Lower leg skin (tissue), 3 donors: ENCODE measurements around the gene COTL1.

Source experiments
- POLR2A ChIP-seq, 2 donors: fragments of 450-650 bp; IDR thresholded peaks; one replicate each; pipeline ENCODE4 v1.6.1; 2016 to 2017; ENCODE audit warnings: antibody characterized with exemption in 2 of 2, mild to moderate bottlenecking in 1 of 2, moderate library complexity in 1 of 2
- TF ChIP-seq, protein P1 (sequence below), 3 donors: fragments of 450-650 bp; IDR thresholded peaks; one replicate each; pipeline ENCODE4 v1.5.1; 2016; ENCODE audit warnings: antibody characterized with exemption in 3 of 3, mild to moderate bottlenecking in 3 of 3, moderate library complexity in 2 of 3

DNA sequence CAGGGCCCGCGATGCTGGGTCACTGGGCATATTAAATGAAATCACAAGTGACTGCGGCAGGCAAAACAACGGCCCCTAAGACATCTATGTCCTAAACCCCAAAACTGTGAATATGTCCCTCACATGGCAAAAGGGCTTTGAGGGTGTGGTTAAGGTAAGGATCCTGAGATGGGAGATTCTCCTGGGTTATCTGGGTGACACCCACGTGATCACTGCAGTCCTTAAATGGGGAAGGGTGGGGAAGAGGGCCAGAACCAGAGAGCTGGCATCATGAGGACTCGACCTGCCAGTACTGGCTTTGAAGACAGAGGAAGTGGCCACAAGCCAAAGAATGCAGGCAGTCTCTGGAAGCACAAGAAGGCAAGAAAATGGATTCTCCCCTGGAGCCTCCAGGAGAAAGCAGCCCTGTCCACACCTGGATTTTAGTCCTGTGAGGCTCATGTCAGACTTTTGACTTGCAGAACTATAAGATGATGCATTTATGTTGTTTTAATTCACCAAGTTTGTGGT lies 12.5 kb downstream of the COTL1 start:
- TF ChIP-seq, protein P1, sequence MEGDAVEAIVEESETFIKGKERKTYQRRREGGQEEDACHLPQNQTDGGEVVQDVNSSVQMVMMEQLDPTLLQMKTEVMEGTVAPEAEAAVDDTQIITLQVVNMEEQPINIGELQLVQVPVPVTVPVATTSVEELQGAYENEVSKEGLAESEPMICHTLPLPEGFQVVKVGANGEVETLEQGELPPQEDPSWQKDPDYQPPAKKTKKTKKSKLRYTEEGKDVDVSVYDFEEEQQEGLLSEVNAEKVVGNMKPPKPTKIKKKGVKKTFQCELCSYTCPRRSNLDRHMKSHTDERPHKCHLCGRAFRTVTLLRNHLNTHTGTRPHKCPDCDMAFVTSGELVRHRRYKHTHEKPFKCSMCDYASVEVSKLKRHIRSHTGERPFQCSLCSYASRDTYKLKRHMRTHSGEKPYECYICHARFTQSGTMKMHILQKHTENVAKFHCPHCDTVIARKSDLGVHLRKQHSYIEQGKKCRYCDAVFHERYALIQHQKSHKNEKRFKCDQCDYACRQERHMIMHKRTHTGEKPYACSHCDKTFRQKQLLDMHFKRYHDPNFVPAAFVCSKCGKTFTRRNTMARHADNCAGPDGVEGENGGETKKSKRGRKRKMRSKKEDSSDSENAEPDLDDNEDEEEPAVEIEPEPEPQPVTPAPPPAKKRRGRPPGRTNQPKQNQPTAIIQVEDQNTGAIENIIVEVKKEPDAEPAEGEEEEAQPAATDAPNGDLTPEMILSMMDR (IDR thresholded peaks at IDR 0.05): no peak
- no peak for TF ChIP-seq POLR2A (IDR thresholded peaks at IDR 0.05)
